Spleen (tissue), 11 donors: ENCODE data around the gene CREBRF. TPM values are rescaled to one million over a fixed set of nuclear protein-coding genes. Genes with fewer than 3 reads are reported as not detected.

Experiments
- DNase-seq: peaks from one replicate; pipeline ENCODE4 v3.0.0-alpha.2; 2020
- H3K27ac ChIP-seq, 8 donors: fragments of 200-600 bp; sonication (generic) in 7 of 8; 1 replicate in 4 of 8; 2 replicates in 4 of 8; pipeline versions ENCODE4 v1.5.0 to v1.8.0; 2016 to 2021; ENCODE audit warnings: inconsistent platforms in 4 of 8, mild to moderate bottlenecking in 4 of 8, moderate library complexity in 1 of 8
- H3K27me3 ChIP-seq, 7 donors: fragments of 200-600 bp; sonication (generic) in 6 of 7; replicated peaks in 1 of 7; 1 replicate in 4 of 7; 2 replicates in 3 of 7; pipeline versions ENCODE4 v1.5.0 to v1.8.0; 2016 to 2021; ENCODE audit warnings: inconsistent platforms in 3 of 7, mild to moderate bottlenecking in 1 of 7
- H3K36me3 ChIP-seq, 6 donors: fragments of 200-600 bp; sonication (generic) in 5 of 6; 1 replicate in 4 of 6; 2 replicates in 2 of 6; pipeline versions ENCODE4 v1.5.0 to v1.8.0; 2016 to 2021; ENCODE audit warnings: inconsistent platforms in 2 of 6
- H3K4me1 ChIP-seq, 6 donors: fragments of 200-600 bp; sonication (generic) in 5 of 6; 1 replicate in 3 of 6; 2 replicates in 3 of 6; pipeline versions ENCODE4 v1.5.0 to v1.8.0; 2016 to 2021; ENCODE audit warnings: inconsistent platforms in 3 of 6
- H3K4me3 ChIP-seq, 8 donors: fragments of 200-600 bp; sonication (generic) in 7 of 8; 1 replicate in 4 of 8; 2 replicates in 4 of 8; pipeline versions ENCODE4 v1.5.0 to v1.8.0; 2016 to 2021; ENCODE audit warnings: inconsistent platforms in 4 of 8, mild to moderate bottlenecking in 4 of 8, moderate library complexity in 2 of 8
- H3K9me3 ChIP-seq, 8 donors: fragments of 200-600 bp; sonication (generic) in 7 of 8; 1 replicate in 4 of 8; 2 replicates in 4 of 8; pipeline versions ENCODE4 v1.5.0 to v1.8.0; 2016 to 2021; ENCODE audit warnings: inconsistent platforms in 4 of 8
- POLR2A ChIP-seq, 3 donors: fragments of 450-650 bp; IDR thresholded peaks; one replicate each; pipeline ENCODE4 v1.5.1; 2017; ENCODE audit warnings: antibody characterized with exemption in 3 of 3, mild to moderate bottlenecking in 1 of 3
- POLR2AphosphoS5 ChIP-seq, 3 donors: sonication (generic); formaldehyde crosslinking; IDR thresholded peaks; one replicate each; pipeline ENCODE4 v1.5.1; 2017; ENCODE audit warnings: antibody characterized with exemption in 3 of 3
- WGBS, 5 donors: extraction: QIAGEN DNeasy Blood & Tissue Kit in 3 of 5; methylation state at CpG; one replicate each; pipeline versions ENCODE4 v1.1.5 to v1.1.7; 2013 to 2018; 5-methylcytosine and 5-hydroxymethylcytosine counted together
- intact Hi-C: fragments of 100-400 bp; cut with DNase I; formaldehyde crosslinking; loops from one replicate; pipeline ENCODE4 v1.15.0; 2023; ENCODE audit warnings: low total_unique reads
- polyA plus RNA-seq, 3 donors: library from polyadenylated mRNA; stranded (reverse); fragments of 200-250 nt; gene quantifications; one replicate each; pipeline ENCODE4 v1.2.1, GENCODE V29; 2013
- total RNA-seq, 7 donors: library from RNA; depleted of rRNA in 3 of 7; stranded (reverse); fragments of >200 nt in 3 of 7; fragmentation: NEBNext Ultra II Directional in 4 of 7; extraction: Animal tissue kit (Norgen Biotek cat#: 25700) in 4 of 7; gene quantifications; one replicate each; pipeline versions ENCODE4 v1.1.0 to v1.2.1, GENCODE V29; 2016 to 2021
- TF ChIP-seq, protein P1 (sequence below), 11 experiments: fragments of 200-600 bp in 7 of 11; fragments of 450-650 bp in 4 of 11; sonication (generic) in 4 of 11; IDR thresholded peaks in 8 of 11; conservative IDR thresholded peaks in 3 of 11; 1 replicate in 7 of 11; 2 replicates in 4 of 11; pipeline versions ENCODE4 v1.4.0 to v1.8.0; 2016 to 2021; ENCODE audit warnings: antibody characterized with exemption in 11 of 11, inconsistent platforms in 4 of 11, mild to moderate bottlenecking in 1 of 11
- donor health status: healthy with polysubstance abuse.
- donor health status: DM: no; HTN: no; CAD: no; lungs with moderate emphysema.
- donor health status: DM: no; HTN: no; CAD: no.
- donor health status: Bipolar disorder and iron deficiency.
- donor health status: healthy.
- donor health status: DM: no; HTN: no; CAD: no.
- donor health status: DM: yes; HTN: yes; CAD: no.

CREBRF gene
- total and polyA plus RNA-seq, 10 donors = 7.2 to 85.9 (median 56.2) TPM

DNA sequence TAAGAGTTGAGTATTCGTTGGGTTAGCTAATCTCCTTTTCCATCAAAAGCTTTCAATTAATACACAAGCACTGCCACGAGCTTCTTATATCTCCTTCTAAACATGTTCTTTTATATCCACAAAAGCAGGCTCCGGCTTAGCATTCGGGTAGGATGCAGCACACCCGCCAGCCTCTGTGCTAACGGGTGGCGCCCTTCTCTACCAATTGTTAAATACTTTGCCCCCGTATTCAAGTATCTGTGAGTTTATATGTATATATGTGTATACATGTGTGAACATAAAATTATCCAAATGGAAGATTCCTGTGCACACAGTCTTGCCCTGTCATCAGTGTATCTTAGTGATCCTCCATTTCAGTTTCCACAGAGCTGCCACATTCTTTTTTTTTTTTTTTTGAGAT, 116.0 kb downstream of the CREBRF start:
- TF ChIP-seq POLR2AphosphoS5 (IDR thresholded peaks at IDR 0.05) (no peak), POLR2A (IDR thresholded peaks at IDR 0.05) (no peak)
- TF ChIP-seq, protein P1, sequence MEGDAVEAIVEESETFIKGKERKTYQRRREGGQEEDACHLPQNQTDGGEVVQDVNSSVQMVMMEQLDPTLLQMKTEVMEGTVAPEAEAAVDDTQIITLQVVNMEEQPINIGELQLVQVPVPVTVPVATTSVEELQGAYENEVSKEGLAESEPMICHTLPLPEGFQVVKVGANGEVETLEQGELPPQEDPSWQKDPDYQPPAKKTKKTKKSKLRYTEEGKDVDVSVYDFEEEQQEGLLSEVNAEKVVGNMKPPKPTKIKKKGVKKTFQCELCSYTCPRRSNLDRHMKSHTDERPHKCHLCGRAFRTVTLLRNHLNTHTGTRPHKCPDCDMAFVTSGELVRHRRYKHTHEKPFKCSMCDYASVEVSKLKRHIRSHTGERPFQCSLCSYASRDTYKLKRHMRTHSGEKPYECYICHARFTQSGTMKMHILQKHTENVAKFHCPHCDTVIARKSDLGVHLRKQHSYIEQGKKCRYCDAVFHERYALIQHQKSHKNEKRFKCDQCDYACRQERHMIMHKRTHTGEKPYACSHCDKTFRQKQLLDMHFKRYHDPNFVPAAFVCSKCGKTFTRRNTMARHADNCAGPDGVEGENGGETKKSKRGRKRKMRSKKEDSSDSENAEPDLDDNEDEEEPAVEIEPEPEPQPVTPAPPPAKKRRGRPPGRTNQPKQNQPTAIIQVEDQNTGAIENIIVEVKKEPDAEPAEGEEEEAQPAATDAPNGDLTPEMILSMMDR (IDR thresholded peaks at IDR 0.05 in 8 of 11, conservative IDR thresholded peaks at IDR 0.05 in 3 of 11) = no peak
- 79 to 95% (median 88%) methylated on average over 8 of the region's 8 CpGs for WGBS, 5 donors

DNA sequence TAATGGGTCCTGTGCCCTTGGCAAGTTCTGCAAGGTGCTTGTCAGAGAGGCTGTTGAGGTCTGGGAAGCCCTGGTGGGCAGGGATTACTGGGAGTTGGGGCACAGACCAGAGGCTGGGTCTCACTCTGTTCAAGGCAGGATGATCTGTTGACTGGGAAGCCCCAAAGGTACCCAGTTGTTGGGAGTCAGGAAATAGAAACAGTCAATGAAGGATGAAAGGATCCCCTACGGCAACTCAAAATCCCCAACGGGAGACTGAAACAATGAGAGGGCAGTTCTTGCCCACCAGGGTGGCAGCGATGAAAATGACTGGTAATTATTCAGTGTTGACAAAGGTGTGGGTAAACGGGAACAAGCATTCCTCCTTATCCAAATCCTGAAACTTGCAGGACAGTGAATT, 119.4 kb downstream of the CREBRF start:
- TF ChIP-seq POLR2AphosphoS5 (IDR thresholded peaks at IDR 0.05) (no peak), POLR2A (IDR thresholded peaks at IDR 0.05) (no peak)
- TF ChIP-seq, protein P1 (IDR thresholded peaks at IDR 0.05 in 8 of 11, conservative IDR thresholded peaks at IDR 0.05 in 3 of 11) = no peak
- H3K4me3 ChIP-seq = no peak overlapping the region
- intact Hi-C loops = no loop called here
- no peak for DNase-seq
- no peak overlapping the region for H3K27ac ChIP-seq
- H3K4me1 ChIP-seq = no peaks in the 10 kb centered on the region
- 58 to 80% (median 69%) methylated on average over 4 of the region's 4 CpGs for WGBS, 5 donors
- no peaks in the 10 kb centered on the region for H3K36me3 ChIP-seq
- H3K9me3 ChIP-seq = peaks cover 0 to 16% (median 6%) of the 10 kb centered on the region in 8 donors
- no peaks in the 10 kb centered on the region for H3K27me3 ChIP-seq

More for the DNA sequence above, 116.0 kb downstream of the CREBRF start:
- Histone ChIP-seq H3K4me3 (no peak overlapping the region), H3K36me3 (no peaks in the 10 kb centered on the region), H3K27me3 (no peaks in the 10 kb centered on the region), H3K27ac (no peak overlapping the region), H3K9me3 (peaks cover 0 to 7% (median 0%) of the 10 kb centered on the region in 8 donors), H3K4me1 (no peaks in the 10 kb centered on the region)
- no peak for DNase-seq
- intact Hi-C loops = no loop called here

DNA sequence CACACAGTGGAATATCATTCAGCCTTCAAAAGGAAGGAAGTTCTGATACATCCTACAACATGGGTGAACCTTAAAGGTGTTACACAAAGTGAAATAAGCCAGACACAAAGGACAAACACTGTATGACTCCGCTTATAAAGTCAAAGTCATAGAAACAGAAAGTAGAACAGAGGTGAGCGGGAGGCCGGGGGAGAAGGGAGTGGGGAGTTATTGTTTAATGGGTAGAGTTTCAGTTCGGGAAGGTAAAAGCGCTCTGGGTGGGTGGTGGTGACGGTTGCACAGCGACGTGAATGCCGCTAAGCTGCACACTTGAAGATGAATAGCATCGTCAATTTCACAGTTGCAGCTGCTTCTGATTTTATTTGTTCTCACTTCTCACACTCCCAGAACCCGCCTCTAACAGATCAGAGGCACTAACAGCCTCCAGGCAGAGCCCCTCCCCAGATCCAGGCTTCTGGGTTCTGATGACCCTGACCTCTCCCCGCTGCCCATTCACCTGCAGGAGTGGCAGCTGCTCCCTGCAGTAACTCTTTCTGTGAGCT, 122.3 kb downstream of the CREBRF start:
- WGBS, 5 donors = 84 to 90% (median 87%) methylated on average over 12 of the region's 12 CpGs
- intact Hi-C loops = no loop called here
- no peak overlapping the region for H3K27ac ChIP-seq
- no peaks in the 10 kb centered on the region for H3K27me3 ChIP-seq
- no peak overlapping the region for H3K4me3 ChIP-seq
- H3K9me3 ChIP-seq = peaks cover 0 to 10% (median 4%) of the 10 kb centered on the region in 8 donors
- no peak for TF ChIP-seq POLR2A (IDR thresholded peaks at IDR 0.05)
- TF ChIP-seq POLR2AphosphoS5 (IDR thresholded peaks at IDR 0.05) = no peak
- TF ChIP-seq, protein P1 (IDR thresholded peaks at IDR 0.05 in 8 of 11, conservative IDR thresholded peaks at IDR 0.05 in 3 of 11) = no peak
- no peak for DNase-seq
- H3K36me3 ChIP-seq = no peaks in the 10 kb centered on the region
- no peaks in the 10 kb centered on the region for H3K4me1 ChIP-seq

DNA sequence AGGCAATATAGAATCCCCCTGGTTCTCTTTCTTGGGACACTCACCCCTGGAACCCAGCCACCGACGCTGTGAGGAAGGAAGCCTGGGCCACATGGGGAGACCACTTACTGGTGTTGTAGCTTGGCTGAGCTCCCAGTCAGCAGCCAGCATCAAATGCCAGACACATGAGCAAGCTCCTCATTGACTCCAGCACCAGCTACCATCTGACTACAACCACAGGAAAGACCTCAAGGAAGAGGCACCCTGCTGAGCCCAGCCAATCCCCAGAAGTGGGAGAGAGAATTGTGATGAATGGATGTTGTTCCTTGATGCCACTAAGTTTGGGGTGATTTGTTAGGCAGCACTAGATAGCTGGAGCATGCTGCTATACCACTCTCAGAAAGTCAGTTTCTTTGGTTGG, 124.2 kb downstream of the CREBRF start:
- Histone ChIP-seq H3K9me3 (peaks cover 0 to 10% (median 4%) of the 10 kb centered on the region in 8 donors), H3K4me1 (no peaks in the 10 kb centered on the region), H3K27me3 (no peaks in the 10 kb centered on the region), H3K4me3 (no peak overlapping the region), H3K27ac (no peak overlapping the region), H3K36me3 (no peaks in the 10 kb centered on the region)
- TF ChIP-seq POLR2A (IDR thresholded peaks at IDR 0.05) = no peak
- TF ChIP-seq, protein P1 (IDR thresholded peaks at IDR 0.05 in 8 of 11, conservative IDR thresholded peaks at IDR 0.05 in 3 of 11) = no peak
- no peak for TF ChIP-seq POLR2AphosphoS5 (IDR thresholded peaks at IDR 0.05)
- no peak for DNase-seq
- intact Hi-C loops = no loop called here
- WGBS, 5 donors = 14 to 76% (median 35%) methylated on average over 2 of the region's 2 CpGs
